K562 (cell line): ENCODE results near the gene SEC22B. TPM values are rescaled to one million over a fixed set of nuclear protein-coding genes. Genes with fewer than 3 reads are reported as not detected.

Experiments
- ASH1L ChIP-seq: fragments of 450-650 bp; IDR thresholded peaks from 2 replicates; pipeline ENCODE4 v1.6.1; 2018; ENCODE audit warnings: borderline replicate concordance, mild to moderate bottlenecking, low read depth; ENCODE audit not compliant: partially characterized antibody
- KDM2B ChIP-seq: fragments of 250-450 bp; sonication (Bioruptor Pico); IDR thresholded peaks from 2 replicates; pipeline ENCODE4 v1.8.0; 2021; ENCODE audit warnings: mild to moderate bottlenecking, moderate library complexity
- POLR2B ChIP-seq: fragments of 450-650 bp; IDR thresholded peaks from 2 replicates; pipeline ENCODE4 v1.6.1; 2018; ENCODE audit warnings: low read depth; ENCODE audit not compliant: partially characterized antibody
- SIN3A ChIP-seq, 2 experiments: fragments of 150-350 bp in 1 of 2; IDR thresholded peaks; 2 replicates each; pipeline ENCODE4 v1.6.1; 2011 to 2016; ENCODE audit warnings: borderline replicate concordance in 2 of 2, low read depth in 2 of 2, low read length in 2 of 2, mild to moderate bottlenecking in 2 of 2, moderate library complexity in 2 of 2; ENCODE audit not compliant: control insufficient read depth in 1 of 2
- SMC3 ChIP-seq: conservative IDR thresholded peaks from 2 replicates; pipeline ENCODE4 v1.6.1; 2011; ENCODE audit warnings: low read depth, low read length, improper control_type of control experiment; ENCODE audit not compliant: insufficient read depth
- U2AF2 ChIP-seq: fragments of 200-400 bp; formaldehyde crosslinking; optimal IDR thresholded peaks from 2 replicates; pipeline ENCODE3; 2017; ENCODE audit warnings: low read depth, mild to moderate bottlenecking, low read length
- ZFX ChIP-seq: sonication (generic); formaldehyde crosslinking; IDR thresholded peaks from 2 replicates; pipeline ENCODE4 v1.8.0; 2022; ENCODE audit warnings: mild to moderate bottlenecking, missing genetic modification reagents, moderate library complexity
- ZNF143 ChIP-seq: sonication (generic); formaldehyde crosslinking; IDR thresholded peaks from 2 replicates; pipeline ENCODE4 v1.9.0; 2022; ENCODE audit warnings: mild to moderate bottlenecking, missing genetic modification reagents
- ZNF239 ChIP-seq: fragments of 250-450 bp; sonication (Bioruptor Pico); IDR thresholded peaks from 2 replicates; pipeline ENCODE4 v1.4.0; 2020; ENCODE audit warnings: mild to moderate bottlenecking
- ZNF318 ChIP-seq, 2 experiments: fragments of 450-650 bp; IDR thresholded peaks; 2 replicates each; pipeline ENCODE4 v1.6.1; 2016; ENCODE audit warnings: mild to moderate bottlenecking in 2 of 2, borderline replicate concordance in 1 of 2, low read depth in 1 of 2, moderate library complexity in 1 of 2
- ZNF76 ChIP-seq: fragments of 250-450 bp; sonication (Bioruptor Pico); IDR thresholded peaks from 2 replicates; pipeline ENCODE4 v1.4.0; 2020; ENCODE audit warnings: mild to moderate bottlenecking, moderate library complexity, borderline replicate concordance
- ZNF766 ChIP-seq: fragments of 200-800 bp; sonication (Bioruptor generic); conservative IDR thresholded peaks from 2 replicates; pipeline ENCODE4 v1.6.1; 2016; ENCODE audit warnings: missing genetic modification characterization, missing compliant biosample characterization
- polyA plus RNA-seq, 8 experiments: library from polyadenylated mRNA; depleted of rRNA in 4 of 8; stranded (reverse) in 5 of 8; unstranded in 3 of 8; fragments of >200 nt; fragmentation: Nextera tagmentation in 2 of 8; fragmentation: Illumina TruSeq in 1 of 8; extraction: Ambion mirVana in 2 of 8; extraction: Trizol in 1 of 8; gene quantifications; 2 replicates each; pipeline versions ENCODE4 v1.2.1 to v1.2.3, GENCODE V29; 2011 to 2014; ENCODE audit warnings: inconsistent platforms in 1 of 8, missing spikeins in 1 of 8
- total RNA-seq, 7 experiments: library from RNA; depleted of rRNA in 6 of 7; stranded (reverse); fragments of >200 nt in 6 of 7; fragmentation: Illumina TruSeq in 2 of 7; extraction: Trizol in 2 of 7; gene quantifications; 2 replicates each; pipeline versions ENCODE4 v1.2.1 to v1.2.3, GENCODE V29; 2011 to 2021; ENCODE audit warnings: low replicate concordance in 1 of 7
- TF ChIP-seq, protein P1 (sequence below): fragments of 250-450 bp; sonication (Bioruptor Pico); IDR thresholded peaks from 2 replicates; pipeline ENCODE4 v1.4.0; 2020; ENCODE audit warnings: mild to moderate bottlenecking, moderate library complexity

The SEC22B gene
- total and polyA plus RNA-seq, 9 of the 15 experiments (the other 6 are each of a cell fraction or from before 2014, with no cell fraction given): 13.1 to 40.3 (median 23.5) TPM

DNA sequence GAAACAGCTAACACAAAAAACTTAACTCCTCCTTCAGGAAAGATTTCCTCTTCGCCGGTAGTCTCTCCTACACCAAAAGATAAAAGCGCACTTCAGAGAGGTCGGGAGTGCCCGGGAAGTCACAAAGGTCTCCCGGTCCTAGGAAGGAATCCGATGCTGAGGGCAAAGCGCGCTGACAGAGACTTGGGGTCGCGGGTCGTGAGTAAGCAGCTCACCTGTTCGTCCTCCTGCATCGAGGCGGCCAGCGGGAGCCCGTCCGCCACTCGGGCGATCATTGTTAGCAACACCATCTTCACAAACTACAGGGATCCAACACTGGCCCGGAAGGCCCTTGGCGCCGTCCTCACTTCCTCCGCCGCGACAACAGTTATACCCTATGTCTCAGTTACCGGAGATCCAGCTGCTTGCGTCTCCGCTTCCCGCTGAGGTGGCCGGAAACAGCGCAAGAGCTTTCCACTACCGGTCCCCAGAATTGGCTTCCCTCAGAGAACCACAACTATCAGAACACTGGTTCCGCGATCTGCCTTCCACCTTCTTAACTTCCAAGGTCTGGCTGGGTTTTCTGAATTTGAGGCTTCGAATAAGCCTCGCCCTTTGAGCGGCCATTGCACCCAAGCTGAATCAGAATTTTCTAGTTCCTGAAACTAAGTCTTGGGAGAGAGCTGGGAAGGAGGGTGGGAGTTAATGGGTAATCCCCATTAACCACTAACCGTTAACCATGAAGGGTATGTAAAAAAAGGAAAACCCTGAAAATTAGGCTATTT, at the start of gene SEC22B (continued):
- peak in 1 of 2 experiments; percentile 89; a peak in 2 of 4 replicates for TF ChIP-seq ZNF318 (IDR thresholded peaks at IDR 0.05; ENCODE audit: borderline replicate concordance in 1 of 2, low read depth in 1 of 2)
- peak; percentile 94 to 97 for TF ChIP-seq SIN3A (IDR thresholded peaks at IDR 0.05; ENCODE audit: borderline replicate concordance in 2 of 2, control insufficient read depth in 1 of 2, low read depth in 2 of 2, low read length in 2 of 2)
- TF ChIP-seq POLR2B: peak; percentile 94
- TF ChIP-seq KDM2B (CRISPR knock-in tag): no peak
- no peak for TF ChIP-seq U2AF2
- peak; percentile 82 for TF ChIP-seq ZFX (CRISPR knock-in tag)
- peak; percentile 80 for TF ChIP-seq ZNF766 (CRISPR knock-in tag)
- peak; percentile 64 for TF ChIP-seq ZNF239 (CRISPR knock-in tag)
- TF ChIP-seq, protein P1, sequence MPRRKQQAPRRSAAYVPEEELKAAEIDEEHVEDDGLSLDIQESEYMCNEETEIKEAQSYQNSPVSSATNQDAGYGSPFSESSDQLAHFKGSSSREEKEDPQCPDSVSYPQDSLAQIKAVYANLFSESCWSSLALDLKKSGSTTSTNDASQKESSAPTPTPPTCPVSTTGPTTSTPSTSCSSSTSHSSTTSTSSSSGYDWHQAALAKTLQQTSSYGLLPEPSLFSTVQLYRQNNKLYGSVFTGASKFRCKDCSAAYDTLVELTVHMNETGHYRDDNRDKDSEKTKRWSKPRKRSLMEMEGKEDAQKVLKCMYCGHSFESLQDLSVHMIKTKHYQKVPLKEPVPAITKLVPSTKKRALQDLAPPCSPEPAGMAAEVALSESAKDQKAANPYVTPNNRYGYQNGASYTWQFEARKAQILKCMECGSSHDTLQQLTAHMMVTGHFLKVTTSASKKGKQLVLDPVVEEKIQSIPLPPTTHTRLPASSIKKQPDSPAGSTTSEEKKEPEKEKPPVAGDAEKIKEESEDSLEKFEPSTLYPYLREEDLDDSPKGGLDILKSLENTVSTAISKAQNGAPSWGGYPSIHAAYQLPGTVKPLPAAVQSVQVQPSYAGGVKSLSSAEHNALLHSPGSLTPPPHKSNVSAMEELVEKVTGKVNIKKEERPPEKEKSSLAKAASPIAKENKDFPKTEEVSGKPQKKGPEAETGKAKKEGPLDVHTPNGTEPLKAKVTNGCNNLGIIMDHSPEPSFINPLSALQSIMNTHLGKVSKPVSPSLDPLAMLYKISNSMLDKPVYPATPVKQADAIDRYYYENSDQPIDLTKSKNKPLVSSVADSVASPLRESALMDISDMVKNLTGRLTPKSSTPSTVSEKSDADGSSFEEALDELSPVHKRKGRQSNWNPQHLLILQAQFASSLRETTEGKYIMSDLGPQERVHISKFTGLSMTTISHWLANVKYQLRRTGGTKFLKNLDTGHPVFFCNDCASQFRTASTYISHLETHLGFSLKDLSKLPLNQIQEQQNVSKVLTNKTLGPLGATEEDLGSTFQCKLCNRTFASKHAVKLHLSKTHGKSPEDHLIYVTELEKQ (CRISPR knock-in tag): no peak
- TF ChIP-seq ASH1L: no peak
- TF ChIP-seq SMC3: 0 out of 2 replicates have a peak, but pooled peaks have one; percentile 39
- TF ChIP-seq ZNF143: no peak
- TF ChIP-seq ZNF76 (CRISPR knock-in tag): no peak
